ENCODE results near the gene YPEL2. TPM values are rescaled to one million over a fixed set of nuclear protein-coding genes. Genes with fewer than 3 reads are reported as not detected.

The YPEL2 gene
- total and polyA plus RNA-seq, 4 donors, result 16.8 to 54.0 (median 30.7) TPM

- H3K27ac ChIP-seq (ENCODE audit: low read depth in 1 of 2, low read length in 2 of 2), result peak overlapping the region; percentile 22 to 59
- intact Hi-C loops (cut with DNase I), result no loop called here
- WGBS, 2 donors, result 30 to 40% methylated on average over 5 of the region's 5 CpGs
- H3K36me3 ChIP-seq (ENCODE audit: control insufficient read depth in 1 of 2, insufficient read depth in 2 of 2, low read length in 1 of 2), result no peaks in the 10 kb centered on the region
- ATAC-seq (ENCODE audit: low FRiP score) (no peak), DNase-seq (no peak)
- H3K27me3 ChIP-seq (ENCODE audit: control insufficient read depth in 1 of 2, insufficient read depth in 2 of 2, low read length in 1 of 2), result no peaks in the 10 kb centered on the region
- peaks cover 0 to 7% of the 10 kb centered on the region in 2 donors for H3K4me1 ChIP-seq (ENCODE audit: control insufficient read depth in 1 of 2, insufficient read depth in 2 of 2, low read length in 2 of 2)
- H3K9me3 ChIP-seq (ENCODE audit: control insufficient read depth, low read length), result no peaks in the 10 kb centered on the region
- H3K4me3 ChIP-seq (ENCODE audit: low read length in 2 of 2), result no peak overlapping the region
Measured at GRCh38 chr17:59327121-59327980, 4.1 kb upstream of the YPEL2 start.

DNA sequence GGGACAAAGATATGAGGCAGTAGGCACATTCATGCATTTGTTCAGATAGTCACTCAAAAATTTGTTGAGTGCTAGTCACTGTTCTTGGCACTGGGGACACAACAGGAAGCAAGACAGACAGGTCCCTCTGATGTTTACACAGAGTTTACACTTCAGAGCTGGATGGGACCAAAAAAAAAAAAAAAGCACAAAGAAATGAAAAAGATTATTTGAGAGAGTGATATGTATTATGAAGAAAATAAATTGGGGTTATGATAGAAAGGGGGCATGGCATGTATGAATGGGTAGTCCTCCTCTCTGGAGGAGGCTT lies 3.5 kb upstream of the YPEL2 start:
- intact Hi-C loops (cut with DNase I), result loop anchor here in 1 of 2 donors (2.0 kb wide), 1 partner anchor 113 kb away; no protein-coding TSS in a partner anchor
- Histone ChIP-seq H3K36me3 (ENCODE audit: control insufficient read depth in 1 of 2, insufficient read depth in 2 of 2, low read length in 1 of 2) (no peaks in the 10 kb centered on the region), H3K27ac (ENCODE audit: low read depth in 1 of 2, low read length in 2 of 2) (peak overlapping the region in 1 of 2 donors; percentile 22), H3K4me3 (ENCODE audit: low read length in 2 of 2) (no peak overlapping the region), H3K27me3 (ENCODE audit: control insufficient read depth in 1 of 2, insufficient read depth in 2 of 2, low read length in 1 of 2) (no peaks in the 10 kb centered on the region), H3K4me1 (ENCODE audit: control insufficient read depth in 1 of 2, insufficient read depth in 2 of 2, low read length in 2 of 2) (peaks cover 0 to 7% of the 10 kb centered on the region in 2 donors), H3K9me3 (ENCODE audit: control insufficient read depth, low read length) (no peaks in the 10 kb centered on the region)
- DNase-seq (no peak), ATAC-seq (ENCODE audit: low FRiP score) (no peak)

- no peak for ATAC-seq (ENCODE audit: low FRiP score)
- WGBS, 2 donors, result 95 to 97% methylated on average over 2 of the region's 2 CpGs
- H3K27me3 ChIP-seq (ENCODE audit: control insufficient read depth in 1 of 2, insufficient read depth in 2 of 2, low read length in 1 of 2), result no peaks in the 10 kb centered on the region
- peaks cover 0 to 8% of the 10 kb centered on the region in 2 donors for H3K4me1 ChIP-seq (ENCODE audit: control insufficient read depth in 1 of 2, insufficient read depth in 2 of 2, low read length in 2 of 2)
- peak overlapping the region in 1 of 2 donors; percentile 11 for H3K27ac ChIP-seq (ENCODE audit: low read depth in 1 of 2, low read length in 2 of 2)
- no peaks in the 10 kb centered on the region for H3K36me3 ChIP-seq (ENCODE audit: control insufficient read depth in 1 of 2, insufficient read depth in 2 of 2, low read length in 1 of 2)
- intact Hi-C loops (cut with DNase I), result loop anchor here in 1 of 2 donors (2.0 kb wide), 1 partner anchor 112 kb away; no protein-coding TSS in a partner anchor
- DNase-seq, result no peak
- H3K4me3 ChIP-seq (ENCODE audit: low read length in 2 of 2), result no peak overlapping the region
- H3K9me3 ChIP-seq (ENCODE audit: control insufficient read depth, low read length), result no peaks in the 10 kb centered on the region
Measured at GRCh38 chr17:59328601-59329000, 2.9 kb upstream of the YPEL2 start.

DNA sequence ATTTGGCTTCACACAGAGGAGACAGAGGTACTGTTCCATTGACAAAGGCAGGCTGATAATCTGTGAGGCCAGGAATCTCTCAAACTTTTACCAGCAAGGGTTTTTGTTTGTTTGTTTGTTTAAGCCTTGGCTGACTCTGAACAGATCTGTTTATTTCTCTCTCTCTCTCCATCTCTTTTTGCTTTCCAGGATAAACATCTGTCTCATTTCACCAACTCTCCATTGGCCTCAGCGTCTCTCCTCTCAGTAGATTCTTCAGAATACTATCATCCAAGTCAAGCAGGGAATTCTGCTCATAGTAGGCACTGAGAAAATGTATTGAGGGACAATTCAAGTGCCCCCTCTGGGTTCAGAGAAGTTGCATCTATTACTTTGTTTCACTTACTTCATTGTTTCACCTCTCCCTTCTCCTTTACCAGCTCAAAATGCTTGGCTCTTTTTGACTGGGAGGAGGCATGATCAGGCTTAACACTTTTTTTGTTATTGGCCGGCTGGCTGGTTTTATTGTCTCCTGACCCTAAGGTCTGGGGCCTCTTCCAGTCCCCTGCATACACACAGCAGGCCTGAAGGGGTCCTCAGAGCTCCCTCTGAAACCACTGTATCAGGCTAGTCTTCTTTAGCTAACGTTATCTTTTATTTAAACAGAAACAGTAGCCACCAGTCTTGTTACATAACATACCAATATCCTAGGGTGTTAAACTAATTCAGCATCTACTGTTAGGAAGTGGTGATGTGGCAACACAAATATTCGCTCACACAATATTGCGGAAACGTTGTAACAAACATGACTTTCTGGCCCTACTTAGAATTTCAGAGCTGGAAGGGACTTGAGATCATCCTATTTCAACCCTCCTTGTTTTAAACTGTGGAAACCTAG lies 2.0 kb upstream of the YPEL2 start:
- Histone ChIP-seq H3K27ac (ENCODE audit: low read depth in 1 of 2, low read length in 2 of 2) (peak overlapping the region; percentile 59 to 61), H3K27me3 (ENCODE audit: control insufficient read depth in 1 of 2, insufficient read depth in 2 of 2, low read length in 1 of 2) (no peaks in the 10 kb centered on the region), H3K4me1 (ENCODE audit: control insufficient read depth in 1 of 2, insufficient read depth in 2 of 2, low read length in 2 of 2) (peaks cover 6 to 11% of the 10 kb centered on the region in 2 donors), H3K9me3 (ENCODE audit: control insufficient read depth, low read length) (no peaks in the 10 kb centered on the region), H3K4me3 (ENCODE audit: low read length in 2 of 2) (no peak overlapping the region), H3K36me3 (ENCODE audit: control insufficient read depth in 1 of 2, insufficient read depth in 2 of 2, low read length in 1 of 2) (no peaks in the 10 kb centered on the region)
- ATAC-seq (ENCODE audit: low FRiP score) (peak; percentile 75), DNase-seq (peak; percentile 73 to 79)
- intact Hi-C loops (cut with DNase I), result loop anchor here (1.0 to 5.0 kb wide), 5 partner anchors 17 to 111 kb away; no protein-coding TSS in a partner anchor
- WGBS, 2 donors, result 2% methylated on average over 6 of the region's 6 CpGs

GRCh38 chr17:59330053-59330942 lies 1.2 kb upstream of the YPEL2 start:
- Histone ChIP-seq H3K27ac (ENCODE audit: low read depth in 1 of 2, low read length in 2 of 2) (peak overlapping the region; percentile 61 to 96), H3K4me1 (ENCODE audit: control insufficient read depth in 1 of 2, insufficient read depth in 2 of 2, low read length in 2 of 2) (peaks cover 6 to 15% of the 10 kb centered on the region in 2 donors), H3K36me3 (ENCODE audit: control insufficient read depth in 1 of 2, insufficient read depth in 2 of 2, low read length in 1 of 2) (no peaks in the 10 kb centered on the region), H3K27me3 (ENCODE audit: control insufficient read depth in 1 of 2, insufficient read depth in 2 of 2, low read length in 1 of 2) (no peaks in the 10 kb centered on the region), H3K4me3 (ENCODE audit: low read length in 2 of 2) (no peak overlapping the region), H3K9me3 (ENCODE audit: control insufficient read depth, low read length) (no peaks in the 10 kb centered on the region)
- intact Hi-C loops (cut with DNase I), result loop anchor here (1.0 to 5.0 kb wide), 3 partner anchors 17 to 95 kb away; no protein-coding TSS in a partner anchor
- ATAC-seq (ENCODE audit: low FRiP score) (peak; percentile 48), DNase-seq (peak; percentile 62 to 73)
- 11 to 12% methylated on average over 17 of the region's 17 CpGs for WGBS, 2 donors

DNA sequence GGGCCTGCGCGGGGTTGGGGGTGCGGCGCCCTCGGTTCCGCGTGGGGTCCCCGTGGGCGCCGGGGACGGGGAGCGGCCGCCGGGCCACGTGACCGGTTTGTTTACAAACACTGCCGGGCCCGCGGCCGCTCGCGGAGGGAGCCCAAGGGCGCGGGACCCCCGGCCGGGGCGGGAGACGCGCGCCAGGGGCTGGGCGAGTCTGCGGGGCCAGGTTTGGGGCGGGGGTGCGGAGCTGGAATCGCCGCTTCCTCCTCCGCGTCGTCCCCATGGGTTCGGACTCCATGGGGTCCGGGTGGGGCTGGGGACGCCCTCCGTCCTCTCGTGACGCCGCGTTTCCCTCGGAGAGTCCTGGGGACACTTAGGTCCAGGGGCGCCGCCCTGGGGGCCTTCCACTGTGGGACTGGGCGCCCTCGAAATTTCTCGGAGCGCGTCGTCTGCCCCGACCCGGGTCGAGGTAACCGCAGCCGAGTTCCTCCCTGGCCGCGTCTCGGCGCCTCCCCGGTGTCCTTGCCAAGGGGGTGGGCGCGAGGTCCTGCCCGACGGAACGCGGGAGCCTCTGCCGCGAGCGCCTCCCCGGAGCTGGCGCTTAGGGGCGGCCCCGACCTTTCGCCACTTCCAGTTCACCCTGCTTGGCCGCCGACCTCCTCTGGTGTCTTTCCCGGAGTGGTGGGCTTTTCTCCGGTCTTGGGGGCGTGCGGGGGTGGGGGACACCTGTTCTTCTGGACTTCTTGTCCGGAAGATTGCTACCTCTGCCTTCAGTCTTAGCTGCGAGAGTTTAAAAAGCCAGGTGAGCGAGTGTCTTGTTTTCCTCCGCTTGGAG lies 684 bp downstream of the YPEL2 start:
- H3K27me3 ChIP-seq (ENCODE audit: control insufficient read depth in 1 of 2, insufficient read depth in 2 of 2, low read length in 1 of 2), result no peaks in the 10 kb centered on the region
- H3K27ac ChIP-seq (ENCODE audit: low read depth in 1 of 2, low read length in 2 of 2), result peak overlapping the region; percentile 70 to 100
- WGBS, 2 donors, result 1% methylated on average over 72 to 90 of the region's 90 CpGs
- intact Hi-C loops (cut with DNase I), result loop anchor here (2.0 to 5.0 kb wide), 2 partner anchors 19 to 35 kb away; no protein-coding TSS in a partner anchor
- H3K36me3 ChIP-seq (ENCODE audit: control insufficient read depth in 1 of 2, insufficient read depth in 2 of 2, low read length in 1 of 2), result no peaks in the 10 kb centered on the region
- H3K4me3 ChIP-seq (ENCODE audit: low read length in 2 of 2), result peak overlapping the region; percentile 81 to 97
- DNase-seq, result peak; percentile 84 to 90
- no peaks in the 10 kb centered on the region for H3K9me3 ChIP-seq (ENCODE audit: control insufficient read depth, low read length)
- ATAC-seq (ENCODE audit: low FRiP score), result peak; percentile 70
- peaks cover 12 to 14% of the 10 kb centered on the region in 2 donors for H3K4me1 ChIP-seq (ENCODE audit: control insufficient read depth in 1 of 2, insufficient read depth in 2 of 2, low read length in 2 of 2)

DNA sequence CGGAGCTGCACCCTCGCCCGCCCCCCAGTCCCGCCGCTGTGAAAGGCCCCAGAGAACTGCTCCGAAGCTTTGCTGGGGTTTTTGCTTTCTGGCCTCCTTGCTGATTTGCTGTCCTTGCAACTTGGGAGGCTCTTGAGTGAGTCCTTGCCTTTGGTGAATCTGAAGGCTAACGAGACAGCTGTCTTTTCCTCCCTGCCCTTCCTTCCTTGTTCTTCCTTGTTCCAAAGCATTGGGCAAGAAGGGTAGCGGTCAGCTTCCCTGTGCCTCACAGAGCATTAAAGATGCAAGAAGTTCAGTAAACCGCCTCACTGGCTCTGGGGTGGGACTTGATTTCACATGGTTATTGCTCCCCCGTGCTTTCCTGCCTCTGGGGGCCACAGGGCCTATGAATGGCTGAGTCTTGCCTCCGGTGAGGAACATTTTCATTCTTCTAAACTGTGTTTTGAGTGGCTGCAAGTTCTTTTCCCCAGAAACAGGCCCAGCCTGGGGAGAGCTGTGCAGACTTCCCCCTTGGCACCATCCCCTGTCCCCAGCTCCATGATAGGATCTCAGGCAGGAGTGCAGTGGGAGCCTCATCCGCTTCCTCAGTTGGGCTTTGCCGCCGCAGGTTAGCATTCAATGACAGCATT lies 1.4 kb downstream of the YPEL2 start:
- Histone ChIP-seq H3K4me1 (ENCODE audit: control insufficient read depth in 1 of 2, insufficient read depth in 2 of 2, low read length in 2 of 2) (peaks cover 12 to 16% of the 10 kb centered on the region in 2 donors), H3K27ac (ENCODE audit: low read depth in 1 of 2, low read length in 2 of 2) (peak overlapping the region; percentile 70 to 100), H3K36me3 (ENCODE audit: control insufficient read depth in 1 of 2, insufficient read depth in 2 of 2, low read length in 1 of 2) (no peaks in the 10 kb centered on the region), H3K4me3 (ENCODE audit: low read length in 2 of 2) (peak overlapping the region; percentile 81 to 97), H3K9me3 (ENCODE audit: control insufficient read depth, low read length) (no peaks in the 10 kb centered on the region), H3K27me3 (ENCODE audit: control insufficient read depth in 1 of 2, insufficient read depth in 2 of 2, low read length in 1 of 2) (no peaks in the 10 kb centered on the region)
- DNase-seq (peak in 1 of 2 donors; percentile 71), ATAC-seq (ENCODE audit: low FRiP score) (peak; percentile 9)
- 1% methylated on average over 14 of the region's 14 CpGs for WGBS, 2 donors
- intact Hi-C loops (cut with DNase I), result loop anchor here (5.0 kb wide), 1 partner anchor 34 kb away; no protein-coding TSS in a partner anchor

Data from aorta (tissue), 5 donors.